ENCODE data around the gene ATG4A.

GRCh38 chrX:108130889-108131288 is 39.3 kb downstream of the ATG4A start:
- TF ChIP-seq, protein P1, sequence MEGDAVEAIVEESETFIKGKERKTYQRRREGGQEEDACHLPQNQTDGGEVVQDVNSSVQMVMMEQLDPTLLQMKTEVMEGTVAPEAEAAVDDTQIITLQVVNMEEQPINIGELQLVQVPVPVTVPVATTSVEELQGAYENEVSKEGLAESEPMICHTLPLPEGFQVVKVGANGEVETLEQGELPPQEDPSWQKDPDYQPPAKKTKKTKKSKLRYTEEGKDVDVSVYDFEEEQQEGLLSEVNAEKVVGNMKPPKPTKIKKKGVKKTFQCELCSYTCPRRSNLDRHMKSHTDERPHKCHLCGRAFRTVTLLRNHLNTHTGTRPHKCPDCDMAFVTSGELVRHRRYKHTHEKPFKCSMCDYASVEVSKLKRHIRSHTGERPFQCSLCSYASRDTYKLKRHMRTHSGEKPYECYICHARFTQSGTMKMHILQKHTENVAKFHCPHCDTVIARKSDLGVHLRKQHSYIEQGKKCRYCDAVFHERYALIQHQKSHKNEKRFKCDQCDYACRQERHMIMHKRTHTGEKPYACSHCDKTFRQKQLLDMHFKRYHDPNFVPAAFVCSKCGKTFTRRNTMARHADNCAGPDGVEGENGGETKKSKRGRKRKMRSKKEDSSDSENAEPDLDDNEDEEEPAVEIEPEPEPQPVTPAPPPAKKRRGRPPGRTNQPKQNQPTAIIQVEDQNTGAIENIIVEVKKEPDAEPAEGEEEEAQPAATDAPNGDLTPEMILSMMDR (IDR thresholded peaks at IDR 0.05), result no peak
- no peak for TF ChIP-seq POLR2A (IDR thresholded peaks at IDR 0.05)
